Fibroblast of lung (primary cell): ENCODE data around the gene KLHL25.

ENCODE experiments used
- EZH2 ChIP-seq: IDR thresholded peaks from 2 replicates; pipeline ENCODE4 v1.5.1; 2012; ENCODE audit warnings: low read length, control low read depth, mild to moderate bottlenecking; ENCODE audit errors: missing control alignments
- TF ChIP-seq, protein P1 (sequence below), 2 donors: IDR thresholded peaks in 1 of 2; conservative IDR thresholded peaks in 1 of 2; 1 replicate in 1 of 2; 2 replicates in 1 of 2; pipeline ENCODE4 v1.5.1; 2011 to 2012; ENCODE audit warnings: low read length in 2 of 2, control low read depth in 1 of 2, inconsistent platforms in 1 of 2, low read depth in 1 of 2, mild to moderate bottlenecking in 1 of 2

DNA sequence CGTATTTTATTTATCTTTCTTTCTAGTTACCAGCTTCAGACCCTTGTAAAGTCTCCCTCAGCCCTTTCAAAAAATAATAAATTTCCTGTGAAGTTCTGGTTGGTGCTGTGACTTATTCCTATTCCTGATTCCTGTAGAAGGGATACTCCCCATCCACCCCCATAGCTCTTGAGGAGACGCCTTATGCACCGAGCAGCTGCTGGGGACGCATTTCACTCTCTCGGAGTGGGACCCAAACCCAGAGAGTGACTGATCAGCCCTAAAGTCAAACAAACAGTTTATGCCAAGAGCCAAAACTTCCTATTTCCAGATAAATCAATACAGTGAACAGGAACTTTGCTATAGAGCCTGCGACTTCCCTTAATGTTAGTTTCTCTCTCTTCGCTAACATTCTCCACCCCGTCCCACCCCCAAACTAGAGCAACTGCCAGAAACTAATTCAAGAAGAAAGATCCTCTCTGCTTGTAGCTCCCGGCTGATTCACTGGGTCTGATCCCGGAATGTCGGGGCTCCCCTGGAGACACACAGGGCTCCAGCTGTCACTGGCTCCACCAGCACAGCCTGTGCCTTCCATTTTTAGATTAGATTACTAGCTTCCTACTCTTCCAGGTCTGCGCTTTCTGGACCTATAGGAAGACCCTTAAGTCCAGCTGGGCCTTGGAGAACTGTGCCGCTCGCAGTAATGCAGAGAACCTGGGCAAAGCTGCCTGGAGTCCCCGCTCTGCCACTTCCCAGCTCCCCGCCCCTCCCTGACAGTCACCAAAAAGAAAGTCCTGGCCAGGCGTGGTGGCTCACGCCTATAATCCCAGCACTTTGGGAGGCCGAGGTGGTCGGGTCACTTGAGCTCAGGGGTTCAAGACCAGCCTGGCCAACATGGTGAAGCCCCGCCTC is 45.2 kb downstream of the KLHL25 start:
- TF ChIP-seq EZH2: no peak
- TF ChIP-seq, protein P1, sequence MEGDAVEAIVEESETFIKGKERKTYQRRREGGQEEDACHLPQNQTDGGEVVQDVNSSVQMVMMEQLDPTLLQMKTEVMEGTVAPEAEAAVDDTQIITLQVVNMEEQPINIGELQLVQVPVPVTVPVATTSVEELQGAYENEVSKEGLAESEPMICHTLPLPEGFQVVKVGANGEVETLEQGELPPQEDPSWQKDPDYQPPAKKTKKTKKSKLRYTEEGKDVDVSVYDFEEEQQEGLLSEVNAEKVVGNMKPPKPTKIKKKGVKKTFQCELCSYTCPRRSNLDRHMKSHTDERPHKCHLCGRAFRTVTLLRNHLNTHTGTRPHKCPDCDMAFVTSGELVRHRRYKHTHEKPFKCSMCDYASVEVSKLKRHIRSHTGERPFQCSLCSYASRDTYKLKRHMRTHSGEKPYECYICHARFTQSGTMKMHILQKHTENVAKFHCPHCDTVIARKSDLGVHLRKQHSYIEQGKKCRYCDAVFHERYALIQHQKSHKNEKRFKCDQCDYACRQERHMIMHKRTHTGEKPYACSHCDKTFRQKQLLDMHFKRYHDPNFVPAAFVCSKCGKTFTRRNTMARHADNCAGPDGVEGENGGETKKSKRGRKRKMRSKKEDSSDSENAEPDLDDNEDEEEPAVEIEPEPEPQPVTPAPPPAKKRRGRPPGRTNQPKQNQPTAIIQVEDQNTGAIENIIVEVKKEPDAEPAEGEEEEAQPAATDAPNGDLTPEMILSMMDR (conservative IDR thresholded peaks at IDR 0.05 in 1 of 2, IDR thresholded peaks at IDR 0.05 in 1 of 2; ENCODE audit: low read depth in 1 of 2, low read length in 2 of 2): no peak
